ENCODE data around the gene NLGN3.

Gene NLGN3

DNA sequence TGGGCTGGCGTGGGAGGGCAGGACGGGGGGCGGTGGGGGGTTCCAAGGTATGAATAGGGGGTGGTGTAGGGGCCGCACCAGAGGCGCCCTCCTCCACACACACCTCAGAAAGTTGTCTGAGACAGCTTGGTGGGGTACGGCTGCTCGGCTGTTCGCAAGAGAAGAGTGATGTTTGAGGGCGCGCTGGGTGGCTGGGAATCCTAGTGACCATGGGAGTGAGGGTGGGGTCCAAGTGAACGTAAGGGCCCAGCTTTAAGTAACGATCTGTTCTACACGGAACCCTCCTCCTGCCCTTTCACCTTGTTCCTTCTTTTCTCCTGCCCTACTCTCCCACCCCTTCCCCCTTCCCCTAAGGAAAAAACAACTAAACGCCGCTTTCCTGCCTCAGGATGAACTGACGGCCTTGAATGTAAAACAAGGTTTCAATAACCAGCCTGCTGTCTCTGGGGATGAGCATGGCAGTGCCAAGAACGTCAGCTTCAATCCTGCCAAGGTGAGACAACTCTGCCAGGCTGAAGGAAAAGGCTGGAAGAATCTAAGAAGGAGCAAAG lies 25.6 kb upstream of the NLGN3 start:
- FAIRE-seq, result no peak

DNA sequence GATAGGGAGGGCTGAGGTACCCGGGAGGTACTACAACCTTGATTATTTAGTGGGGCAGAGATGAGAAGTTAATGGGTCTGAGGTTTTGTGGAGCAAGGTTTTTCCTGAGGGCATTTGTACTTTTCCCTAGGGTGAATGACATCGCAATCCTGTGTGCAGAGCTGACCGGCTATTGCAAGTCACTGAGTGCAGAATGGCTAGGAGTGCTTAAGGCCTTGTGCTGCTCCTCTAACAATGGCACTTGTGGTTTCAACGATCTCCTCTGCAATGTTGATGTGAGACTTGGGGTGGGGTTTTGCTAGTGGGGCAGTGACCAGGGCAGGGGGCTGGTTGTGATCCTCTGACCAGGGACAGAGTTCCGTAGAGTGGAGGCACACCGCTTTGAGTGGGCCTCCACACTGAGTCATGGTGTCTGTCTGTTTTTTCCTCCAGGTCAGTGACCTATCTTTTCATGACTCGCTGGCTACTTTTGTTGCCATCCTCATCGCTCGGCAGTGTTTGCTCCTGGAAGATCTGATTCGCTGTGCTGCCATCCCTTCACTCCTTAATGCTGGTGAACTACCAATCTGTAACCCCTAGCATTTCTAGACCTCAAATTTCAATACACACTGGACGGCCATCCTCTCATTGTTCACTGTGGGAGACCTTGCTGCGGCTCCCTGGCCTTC lies 16.3 kb upstream of the NLGN3 start:
- no peak for FAIRE-seq

DNA sequence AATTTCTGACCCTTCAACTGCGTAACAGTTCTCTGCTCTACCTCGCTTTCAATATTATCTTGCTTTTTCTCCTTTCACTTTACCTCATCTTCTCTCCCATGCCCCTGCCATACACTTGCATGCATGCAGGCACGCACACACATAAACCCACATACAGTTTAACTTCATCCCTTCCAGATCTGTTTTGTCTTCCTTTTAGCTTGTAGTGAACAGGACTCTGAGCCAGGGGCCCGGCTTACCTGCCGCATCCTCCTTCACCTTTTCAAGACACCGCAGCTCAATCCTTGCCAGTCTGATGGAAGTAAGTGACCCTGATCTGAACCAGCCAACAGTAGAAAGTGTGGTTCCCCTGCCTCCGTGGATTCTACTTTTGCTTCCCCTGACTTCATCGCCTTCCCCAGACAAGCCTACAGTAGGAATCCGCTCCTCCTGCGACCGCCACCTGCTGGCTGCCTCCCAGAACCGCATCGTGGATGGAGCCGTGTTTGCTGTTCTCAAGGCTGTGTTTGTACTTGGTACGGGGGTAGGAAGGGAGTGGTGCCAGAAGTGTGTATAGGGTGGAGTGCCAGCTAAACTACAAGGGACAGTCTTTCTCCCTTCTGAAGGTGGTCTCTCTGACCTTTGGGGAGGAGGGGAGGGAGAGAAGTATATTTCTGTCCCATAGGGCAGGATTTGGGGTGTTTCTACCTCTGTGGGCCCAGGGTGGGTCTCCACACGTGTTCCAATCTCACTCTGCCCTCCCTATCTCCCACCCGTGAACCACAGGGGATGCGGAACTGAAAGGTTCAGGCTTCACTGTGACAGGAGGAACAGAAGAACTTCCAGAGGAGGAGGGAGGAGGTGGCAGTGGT lies 15.5 kb upstream of the NLGN3 start:
- FAIRE-seq, result no peak

DNA sequence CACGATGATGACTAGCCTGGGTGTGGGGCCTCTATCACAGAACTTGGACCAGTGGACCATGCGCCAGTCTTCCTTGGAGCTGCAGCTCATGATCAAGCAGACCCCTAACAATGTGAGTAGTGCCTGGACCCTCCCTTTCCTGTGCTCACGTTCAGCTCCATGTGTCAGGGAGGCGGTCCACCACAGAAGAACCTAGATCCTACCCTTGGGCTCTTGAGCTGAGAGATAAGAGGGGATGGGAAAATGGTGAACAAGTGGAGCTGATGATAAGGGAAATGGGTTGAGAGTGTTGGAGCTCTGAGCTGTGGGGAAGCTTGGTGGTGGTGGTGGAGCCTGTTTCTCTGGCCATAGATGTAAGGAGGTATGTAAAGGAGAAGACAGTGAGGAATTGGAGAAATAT lies 13.1 kb upstream of the NLGN3 start:
- FAIRE-seq, result no peak

DNA sequence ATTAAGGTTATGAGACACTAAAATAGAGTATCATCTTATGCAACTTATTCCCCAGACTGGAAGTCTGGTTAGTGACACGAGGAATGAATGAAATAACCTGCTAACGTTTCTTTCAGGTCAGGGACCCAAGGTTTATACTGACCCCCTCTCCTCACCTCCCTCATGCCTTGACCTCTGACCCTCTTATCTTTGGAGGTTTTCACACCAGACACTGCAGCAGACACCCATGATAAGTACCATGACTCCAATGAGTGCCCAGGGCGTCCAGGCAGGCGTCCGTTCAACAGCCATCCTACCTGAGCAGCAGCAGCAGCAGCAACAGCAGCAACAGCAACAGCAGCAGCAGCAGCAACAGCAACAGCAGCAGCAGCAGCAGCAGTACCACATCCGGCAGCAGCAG lies 4.2 kb upstream of the NLGN3 start:
- no peak for FAIRE-seq

DNA sequence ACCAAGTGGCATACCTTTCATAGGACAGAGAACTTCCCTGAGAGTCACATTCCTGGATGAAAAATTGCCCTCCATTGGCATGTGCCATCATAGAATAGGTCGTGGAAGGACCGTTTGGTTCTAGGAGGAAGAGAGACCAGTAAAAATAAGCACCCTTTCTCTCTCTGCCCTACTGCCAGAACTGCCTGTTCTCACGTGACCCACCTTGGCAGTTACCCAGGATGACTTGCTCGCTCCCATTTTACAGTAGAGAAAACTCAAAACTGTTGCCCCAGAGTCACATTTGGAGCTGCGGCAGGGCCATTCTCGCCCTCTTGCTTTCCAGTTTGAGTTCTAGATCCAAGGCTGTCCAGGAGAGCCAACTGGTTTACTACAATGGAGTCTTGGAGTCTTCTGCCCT lies 1.1 kb upstream of the NLGN3 start:
- no peak for FAIRE-seq

DNA sequence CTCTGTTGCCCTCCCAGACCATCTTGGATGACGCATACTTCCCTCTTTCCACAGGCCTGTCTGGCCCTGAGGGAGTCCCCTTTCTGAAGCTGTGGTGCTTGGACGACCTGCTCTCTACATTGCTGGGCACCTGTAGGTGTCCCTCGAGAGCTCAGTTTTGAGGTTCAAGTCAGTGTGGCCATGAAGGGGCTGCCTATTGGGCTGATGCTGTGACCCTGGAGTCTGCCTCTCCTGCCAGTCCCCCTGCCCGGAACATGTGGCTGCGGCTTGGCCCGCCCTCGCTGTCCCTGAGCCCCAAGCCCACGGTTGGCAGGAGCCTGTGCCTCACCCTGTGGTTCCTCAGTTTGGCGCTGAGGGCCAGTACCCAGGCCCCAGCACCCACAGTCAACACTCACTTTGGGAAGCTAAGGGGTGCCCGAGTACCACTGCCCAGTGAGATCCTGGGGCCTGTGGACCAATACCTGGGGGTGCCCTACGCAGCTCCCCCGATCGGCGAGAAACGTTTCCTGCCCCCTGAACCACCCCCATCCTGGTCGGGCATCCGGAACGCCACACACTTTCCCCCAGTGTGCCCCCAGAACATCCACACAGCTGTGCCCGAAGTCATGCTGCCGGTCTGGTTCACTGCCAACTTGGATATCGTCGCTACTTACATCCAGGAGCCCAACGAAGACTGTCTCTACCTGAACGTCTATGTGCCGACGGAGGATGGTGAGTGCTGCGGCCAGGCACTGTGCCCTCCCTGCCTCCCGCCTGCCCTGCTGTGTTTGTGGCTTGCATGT lies 3.0 kb downstream of the NLGN3 start:
- no peak for FAIRE-seq

DNA sequence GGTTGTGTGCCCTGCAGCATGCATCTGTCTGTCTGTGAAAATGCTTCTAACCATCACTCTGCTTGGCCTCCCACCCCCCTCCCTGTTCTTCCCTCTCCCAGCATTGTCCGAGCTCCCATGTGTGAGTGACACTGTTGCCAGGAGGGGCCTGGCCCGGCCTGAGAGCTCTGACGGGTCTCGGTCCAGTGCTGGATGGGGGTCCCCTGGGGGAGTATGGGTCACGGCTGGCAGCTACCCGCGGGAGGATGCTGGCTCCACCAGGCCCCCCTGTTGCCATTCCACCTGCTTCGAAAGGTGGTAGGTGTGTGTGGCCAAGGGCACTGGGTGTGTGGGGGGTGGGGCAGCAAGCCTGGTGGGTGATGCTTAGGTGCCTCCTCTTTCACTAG lies 3.6 kb downstream of the NLGN3 start:
- FAIRE-seq, result no peak

DNA sequence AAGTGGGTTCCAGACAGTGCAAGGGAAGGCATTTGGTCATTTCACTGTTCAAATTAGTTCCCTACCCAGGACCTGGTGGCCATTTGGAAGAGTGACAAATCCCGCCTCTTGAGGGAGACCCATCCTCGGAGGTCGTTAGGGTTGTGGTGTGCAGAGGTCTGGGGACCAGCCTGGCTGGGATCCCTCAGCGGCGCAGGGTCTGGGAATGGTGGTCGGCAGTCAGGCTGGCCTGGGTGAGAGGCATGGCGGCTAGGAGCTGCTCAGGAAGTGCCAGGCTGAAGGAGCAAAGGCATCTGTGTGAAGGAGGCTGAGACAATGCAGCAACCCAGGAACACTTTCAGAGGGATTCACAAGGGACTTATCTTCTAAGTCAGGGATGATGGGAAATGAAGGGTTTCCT lies 6.7 kb downstream of the NLGN3 start:
- no peak for FAIRE-seq

DNA sequence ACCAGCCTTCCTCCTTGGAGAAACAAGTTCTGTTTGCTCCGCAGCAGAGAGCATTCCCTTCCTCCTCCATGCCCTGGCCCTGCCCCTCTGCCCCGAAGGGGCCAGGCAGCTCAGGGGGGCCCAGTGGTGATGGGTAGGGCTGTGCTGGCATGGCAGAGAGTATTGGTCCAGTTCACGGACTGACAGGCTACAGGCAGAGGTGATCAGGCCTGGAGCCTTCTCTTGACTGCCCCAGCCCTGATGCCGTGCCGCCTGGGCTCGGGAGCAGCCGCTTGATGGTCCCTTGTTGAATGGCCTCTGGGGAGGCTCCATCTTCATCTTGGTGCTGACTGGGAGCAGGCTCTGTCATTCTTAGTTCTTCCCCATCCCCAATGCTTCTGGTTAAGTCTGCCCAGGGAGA lies 9.6 kb downstream of the NLGN3 start:
- no peak for FAIRE-seq

DNA sequence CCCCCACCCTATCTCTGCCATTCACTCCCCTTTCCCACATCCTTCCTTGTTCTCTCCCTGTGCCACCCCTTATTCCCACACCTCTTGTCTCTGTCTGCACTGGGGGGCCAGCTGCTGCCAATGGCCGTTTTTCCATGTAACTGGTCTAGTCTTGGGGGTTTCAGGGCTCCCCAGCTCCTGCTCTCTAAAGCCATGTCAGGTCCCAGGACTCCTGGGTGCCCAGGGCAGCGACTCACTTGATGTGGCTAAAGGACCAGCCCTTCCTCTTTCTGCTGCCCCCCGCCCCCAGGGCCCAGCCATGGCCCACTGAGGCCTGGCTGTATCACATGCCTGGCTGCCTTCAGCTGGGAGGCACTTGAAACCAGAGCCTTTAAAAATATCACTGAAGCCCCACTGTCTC lies 10.0 kb downstream of the NLGN3 start:
- no peak for FAIRE-seq

DNA sequence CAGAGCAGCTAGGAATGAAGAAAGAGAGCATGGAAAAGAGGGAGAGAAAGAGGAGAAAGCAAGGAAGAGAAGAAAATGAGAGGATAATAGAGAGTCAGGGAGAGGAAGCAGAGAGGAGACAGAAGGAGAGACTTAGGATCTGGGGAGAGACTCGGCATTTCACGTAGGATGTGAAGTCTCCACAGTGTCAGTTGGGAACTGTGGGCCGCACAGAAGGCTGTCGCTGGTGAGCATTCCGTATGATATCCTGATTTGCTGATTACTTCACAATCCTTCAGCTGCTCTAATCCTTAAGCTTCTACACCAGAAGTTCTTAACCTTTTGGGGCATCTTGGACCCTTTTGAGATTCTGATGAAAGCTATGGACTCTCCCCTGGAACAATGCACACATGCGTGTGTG lies 14.0 kb downstream of the NLGN3 start:
- FAIRE-seq, result no peak

DNA sequence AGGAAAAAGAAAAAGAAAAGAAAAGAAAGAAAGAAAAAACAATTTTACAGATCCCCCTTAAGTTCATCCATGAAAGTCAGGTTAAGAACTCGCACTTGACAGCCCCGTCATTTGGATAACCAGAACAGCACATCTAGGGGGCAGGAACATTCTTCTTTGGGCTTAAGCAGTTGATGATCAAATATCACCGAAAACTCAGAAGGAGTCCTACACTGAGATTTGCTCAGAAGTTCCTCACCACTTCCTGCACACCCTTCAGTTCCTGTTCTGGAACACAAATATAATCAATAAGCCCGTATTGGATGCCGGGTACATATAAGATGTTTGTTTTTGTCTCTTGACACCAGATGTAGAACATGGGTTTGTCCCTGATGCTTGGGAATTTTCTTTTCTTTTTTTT lies 14.7 kb downstream of the NLGN3 start:
- FAIRE-seq, result no peak

DNA sequence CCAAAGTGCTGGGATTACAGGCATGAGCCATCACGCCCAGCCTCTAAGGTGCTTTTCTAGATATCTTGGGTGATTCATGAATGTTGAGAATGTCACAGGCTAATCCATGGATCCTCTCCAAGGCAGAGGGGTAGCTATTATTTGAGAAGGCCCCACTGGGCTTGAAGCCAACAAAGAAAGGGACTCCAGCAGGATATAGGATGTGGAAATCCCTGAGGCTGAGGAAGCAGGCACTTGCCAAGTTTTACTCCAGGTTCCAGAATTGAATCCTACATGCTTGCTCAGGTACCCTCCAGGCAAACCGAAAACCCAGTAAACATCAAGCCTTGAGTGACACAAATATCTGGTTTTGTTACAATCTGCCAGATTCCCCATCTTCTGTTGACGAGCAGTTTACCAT lies 15.8 kb downstream of the NLGN3 start:
- no peak for FAIRE-seq

DNA sequence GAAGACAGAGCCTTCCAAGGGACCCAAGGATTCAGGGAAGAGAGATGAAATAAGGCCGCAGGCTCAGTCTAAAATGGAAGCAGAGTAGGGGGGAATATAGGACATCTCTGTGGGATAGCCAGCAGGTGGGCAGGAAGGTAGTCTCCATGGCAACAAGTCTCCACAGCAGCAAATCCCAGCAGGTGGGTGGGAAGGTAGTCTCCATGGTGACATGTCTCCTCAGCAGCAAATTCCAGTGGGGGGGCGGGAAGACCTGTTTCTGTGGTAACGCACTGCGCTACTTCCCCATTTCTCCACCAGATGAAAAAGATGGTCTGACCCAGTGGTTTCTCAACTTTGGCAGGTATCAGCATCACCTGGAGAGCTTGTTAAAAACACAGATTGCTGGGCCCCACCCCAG lies 18.3 kb downstream of the NLGN3 start:
- FAIRE-seq, result no peak

DNA sequence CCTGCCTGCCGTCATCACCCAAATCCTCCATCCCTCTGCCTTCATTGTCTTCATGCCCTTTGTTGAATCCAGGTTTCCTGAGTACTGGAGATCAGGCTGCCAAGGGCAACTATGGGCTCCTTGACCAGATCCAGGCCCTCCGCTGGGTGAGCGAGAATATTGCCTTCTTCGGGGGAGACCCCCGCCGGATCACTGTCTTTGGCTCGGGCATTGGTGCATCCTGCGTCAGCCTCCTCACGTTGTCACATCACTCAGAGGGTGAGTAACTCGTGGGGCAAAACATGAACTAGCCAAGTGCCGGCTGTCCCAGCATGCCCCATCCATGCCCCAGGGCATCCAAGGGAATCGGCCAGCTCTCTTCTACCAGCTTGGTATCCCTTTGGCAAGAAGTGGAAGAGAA lies 19.4 kb downstream of the NLGN3 start:
- FAIRE-seq, result no peak

DNA sequence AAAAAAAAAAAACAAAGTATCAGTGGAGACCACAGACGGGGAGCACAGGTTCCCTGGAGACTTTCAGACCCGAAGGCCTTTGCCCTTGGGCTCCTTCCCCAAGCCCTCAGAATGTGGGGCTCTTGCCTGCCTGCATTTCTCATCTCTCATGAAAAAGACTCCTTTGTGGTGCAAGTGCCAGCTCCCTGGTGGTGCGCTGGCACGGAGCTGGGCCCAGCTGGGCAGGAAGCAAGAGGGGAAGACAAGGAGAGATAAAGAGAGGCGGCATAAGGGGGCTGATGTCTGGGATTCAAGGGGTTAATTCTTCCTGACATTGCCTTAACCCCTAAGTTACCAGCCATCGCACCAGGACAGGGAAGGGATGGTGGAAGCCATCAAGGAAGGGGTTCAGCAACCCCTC lies 21.8 kb downstream of the NLGN3 start:
- no peak for FAIRE-seq

DNA sequence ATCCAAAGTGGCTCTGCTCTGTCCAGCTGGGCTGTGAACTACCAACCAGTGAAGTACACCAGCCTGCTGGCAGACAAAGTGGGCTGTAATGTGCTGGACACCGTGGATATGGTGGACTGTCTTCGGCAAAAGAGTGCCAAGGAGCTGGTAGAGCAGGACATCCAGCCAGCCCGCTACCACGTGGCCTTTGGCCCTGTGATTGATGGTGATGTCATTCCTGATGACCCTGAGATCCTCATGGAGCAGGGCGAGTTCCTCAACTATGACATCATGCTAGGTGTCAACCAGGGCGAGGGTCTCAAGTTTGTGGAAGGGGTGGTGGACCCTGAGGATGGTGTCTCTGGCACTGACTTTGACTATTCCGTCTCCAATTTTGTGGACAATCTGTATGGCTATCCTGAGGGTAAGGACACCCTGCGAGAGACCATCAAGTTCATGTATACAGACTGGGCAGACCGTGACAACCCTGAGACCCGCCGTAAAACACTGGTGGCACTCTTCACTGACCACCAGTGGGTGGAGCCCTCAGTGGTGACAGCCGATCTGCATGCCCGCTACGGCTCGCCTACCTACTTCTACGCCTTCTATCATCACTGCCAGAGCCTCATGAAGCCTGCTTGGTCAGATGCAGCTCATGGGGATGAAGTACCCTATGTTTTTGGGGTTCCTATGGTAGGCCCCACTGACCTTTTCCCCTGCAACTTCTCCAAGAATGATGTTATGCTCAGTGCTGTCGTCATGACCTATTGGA lies 22.6 kb downstream of the NLGN3 start:
- no peak for FAIRE-seq

DNA sequence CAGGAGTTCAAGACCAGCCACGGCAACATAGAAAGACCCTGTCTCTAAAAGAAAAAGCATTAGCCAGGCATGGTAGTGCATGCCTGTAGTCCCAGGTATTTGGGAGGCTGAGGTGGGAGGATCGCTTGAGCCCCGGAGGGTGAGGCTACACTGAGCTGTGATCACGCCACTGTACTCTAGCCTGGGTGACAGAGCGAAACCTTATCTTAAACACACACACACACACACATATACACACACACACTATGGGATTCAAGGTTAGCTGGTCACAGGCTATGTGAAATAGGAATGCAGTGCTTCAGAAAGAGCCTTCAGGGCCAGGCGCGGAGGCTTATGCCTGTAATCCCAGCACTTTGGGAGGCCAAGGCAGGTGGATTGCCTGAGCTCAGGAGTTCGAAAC lies 23.5 kb downstream of the NLGN3 start:
- no peak for FAIRE-seq

DNA sequence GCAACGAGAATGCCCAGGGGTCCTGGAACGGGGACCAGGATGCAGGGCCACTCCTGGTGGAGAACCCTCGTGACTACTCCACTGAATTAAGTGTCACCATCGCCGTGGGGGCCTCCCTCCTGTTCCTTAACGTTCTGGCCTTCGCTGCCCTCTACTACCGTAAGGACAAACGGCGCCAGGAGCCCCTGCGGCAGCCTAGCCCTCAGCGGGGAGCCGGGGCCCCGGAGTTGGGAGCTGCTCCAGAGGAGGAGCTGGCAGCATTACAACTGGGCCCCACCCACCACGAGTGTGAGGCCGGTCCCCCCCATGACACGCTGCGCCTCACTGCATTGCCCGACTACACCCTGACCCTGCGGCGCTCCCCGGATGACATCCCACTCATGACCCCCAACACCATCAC lies 24.9 kb downstream of the NLGN3 start:
- FAIRE-seq, result no peak

DNA sequence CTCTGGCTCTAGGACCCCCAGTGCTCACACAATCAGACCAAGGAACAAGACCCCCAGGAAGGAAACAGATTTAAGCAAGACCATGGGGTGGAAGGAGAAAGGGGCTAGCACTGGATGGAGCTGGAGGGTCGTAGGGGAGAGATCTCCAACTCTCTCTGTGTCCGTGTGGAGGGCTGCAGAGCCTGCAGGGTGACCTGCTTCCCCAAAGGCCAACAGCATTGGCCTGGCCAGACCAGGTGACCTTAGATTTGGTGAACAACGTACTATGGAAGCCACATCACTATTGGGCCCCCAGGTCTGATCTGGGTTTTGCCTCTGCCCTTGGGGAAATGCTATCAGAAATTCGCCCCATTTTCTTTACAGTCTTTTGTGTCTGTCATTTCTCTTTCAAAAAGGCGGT lies 26.0 kb downstream of the NLGN3 start:
- FAIRE-seq, result no peak

DNA sequence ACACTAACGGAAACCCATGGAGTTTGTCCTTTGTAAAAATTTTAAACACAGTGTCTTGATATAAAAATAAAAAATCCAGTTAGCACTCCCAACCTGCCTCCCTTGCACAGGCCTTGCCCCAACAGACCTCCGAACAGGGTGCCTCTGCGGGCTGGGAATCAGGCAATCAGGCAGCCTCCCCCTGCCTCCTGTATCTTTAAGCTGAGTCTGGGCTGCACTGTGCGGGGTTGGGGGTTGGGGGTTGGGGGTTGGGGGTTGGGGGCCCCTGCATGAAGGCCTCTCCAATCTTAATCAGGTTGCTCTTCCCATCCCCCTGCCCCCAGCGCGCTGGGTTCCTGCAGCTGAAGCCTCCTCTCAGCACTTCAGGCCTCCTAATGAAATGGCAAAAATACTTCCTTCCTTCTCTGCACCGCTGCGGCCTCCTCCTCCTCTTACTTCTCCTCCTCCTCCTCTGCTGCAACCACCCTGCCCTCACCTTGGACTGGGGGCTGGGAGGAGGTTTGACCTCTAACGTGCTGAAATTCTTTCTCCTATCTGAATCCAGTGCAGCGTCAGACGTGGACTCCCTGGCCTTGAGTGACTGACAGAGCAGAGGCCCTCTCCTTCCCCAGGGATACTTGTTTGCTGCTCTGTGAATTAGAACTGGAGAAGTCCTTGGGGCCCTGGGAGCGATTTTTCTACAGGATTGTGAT lies 26.6 kb downstream of the NLGN3 start:
- no peak for FAIRE-seq

Data from A204.1 (cell line).